ENCODE measurements around the gene YARS1. TPM values are rescaled to one million over a fixed set of nuclear protein-coding genes. Genes with fewer than 3 reads are reported as not detected.

Gene YARS1
- total RNA-seq, 1 donor from 2014 or later, result 219 TPM

DNA sequence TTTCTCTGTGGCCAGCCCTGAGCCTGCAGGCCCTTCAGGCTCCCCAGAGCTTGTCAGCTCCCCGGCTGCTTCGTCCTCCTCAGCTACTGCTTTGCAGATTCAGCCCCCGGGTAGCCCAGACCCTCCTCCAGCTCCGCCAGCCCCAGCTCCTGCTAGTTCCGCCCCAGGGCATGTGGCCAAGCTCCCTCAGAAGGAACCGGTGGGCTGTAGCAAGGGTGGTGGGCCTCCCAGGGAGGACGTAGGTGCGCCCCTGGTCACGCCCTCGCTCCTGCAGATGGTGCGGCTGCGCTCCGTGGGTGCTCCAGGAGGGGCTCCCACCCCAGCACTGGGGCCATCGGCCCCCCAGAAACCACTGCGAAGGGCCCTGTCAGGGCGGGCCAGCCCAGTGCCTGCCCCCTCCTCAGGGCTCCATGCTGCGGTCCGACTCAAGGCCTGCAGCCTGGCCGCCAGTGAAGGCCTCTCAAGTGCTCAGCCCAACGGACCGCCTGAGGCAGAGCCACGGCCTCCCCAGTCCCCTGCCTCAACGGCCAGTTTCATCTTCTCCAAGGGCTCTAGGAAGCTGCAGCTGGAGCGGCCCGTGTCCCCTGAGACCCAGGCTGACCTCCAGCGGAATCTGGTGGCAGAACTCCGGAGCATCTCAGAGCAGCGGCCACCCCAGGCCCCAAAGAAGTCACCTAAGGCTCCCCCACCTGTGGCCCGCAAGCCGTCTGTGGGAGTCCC lies 45.4 kb downstream of the YARS1 start:
- no peak overlapping the region for H3K27ac Mint-ChIP-seq (ENCODE audit: unreplicated experiment)

GRCh38 chr1:32770741-32771548 lies 46.2 kb downstream of the YARS1 start:
- H3K9me3 Mint-ChIP-seq (ENCODE audit: unreplicated experiment), result no peaks in the 10 kb centered on the region
- peak overlapping the region; percentile 41 for H3K27ac Mint-ChIP-seq (ENCODE audit: unreplicated experiment)
- H3K4me3 Mint-ChIP-seq (ENCODE audit: unreplicated experiment), result no peak overlapping the region
- FAIRE-seq (no peak), DNase-seq (ENCODE audit: low read depth) (no peak)
- H2AFZ ChIP-seq (ENCODE audit: low read depth, low read length), result no peak overlapping the region
- peaks cover 13% of the 10 kb centered on the region for H3K36me3 ChIP-seq (ENCODE audit: insufficient read depth, low read length)
- no peaks in the 10 kb centered on the region for H3K27me3 ChIP-seq (ENCODE audit: insufficient read depth, low read length)
- H3K4me2 ChIP-seq (ENCODE audit: low read length), result no peak overlapping the region
- H3K4me1 Mint-ChIP-seq (ENCODE audit: low read depth, unreplicated experiment), result peaks cover 56% of the 10 kb centered on the region
- H3K27ac ChIP-seq (ENCODE audit: low read depth, low read length), result no peak overlapping the region
- no peaks in the 10 kb centered on the region for H3K9me3 ChIP-seq (ENCODE audit: insufficient read depth, low read depth, low read length)
- H3K9ac ChIP-seq (ENCODE audit: low read length), result no peak overlapping the region
- H3K4me3 ChIP-seq (ENCODE audit: insufficient read depth, low read depth, low read length), result no peak overlapping the region
- peaks cover 39% of the 10 kb centered on the region for H4K20me1 ChIP-seq (ENCODE audit: insufficient read depth, low read length)
- TF ChIP-seq EZH2 (IDR thresholded peaks at IDR 0.05; ENCODE audit: insufficient read depth, low read length), result no peak
- TF ChIP-seq, protein P1, sequence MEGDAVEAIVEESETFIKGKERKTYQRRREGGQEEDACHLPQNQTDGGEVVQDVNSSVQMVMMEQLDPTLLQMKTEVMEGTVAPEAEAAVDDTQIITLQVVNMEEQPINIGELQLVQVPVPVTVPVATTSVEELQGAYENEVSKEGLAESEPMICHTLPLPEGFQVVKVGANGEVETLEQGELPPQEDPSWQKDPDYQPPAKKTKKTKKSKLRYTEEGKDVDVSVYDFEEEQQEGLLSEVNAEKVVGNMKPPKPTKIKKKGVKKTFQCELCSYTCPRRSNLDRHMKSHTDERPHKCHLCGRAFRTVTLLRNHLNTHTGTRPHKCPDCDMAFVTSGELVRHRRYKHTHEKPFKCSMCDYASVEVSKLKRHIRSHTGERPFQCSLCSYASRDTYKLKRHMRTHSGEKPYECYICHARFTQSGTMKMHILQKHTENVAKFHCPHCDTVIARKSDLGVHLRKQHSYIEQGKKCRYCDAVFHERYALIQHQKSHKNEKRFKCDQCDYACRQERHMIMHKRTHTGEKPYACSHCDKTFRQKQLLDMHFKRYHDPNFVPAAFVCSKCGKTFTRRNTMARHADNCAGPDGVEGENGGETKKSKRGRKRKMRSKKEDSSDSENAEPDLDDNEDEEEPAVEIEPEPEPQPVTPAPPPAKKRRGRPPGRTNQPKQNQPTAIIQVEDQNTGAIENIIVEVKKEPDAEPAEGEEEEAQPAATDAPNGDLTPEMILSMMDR (IDR thresholded peaks at IDR 0.05; ENCODE audit: insufficient read depth, low read depth, low read length), result no peak
- no peaks in the 10 kb centered on the region for H3K27me3 Mint-ChIP-seq (ENCODE audit: low read depth, unreplicated experiment)
- H3K4me1 ChIP-seq (ENCODE audit: insufficient read depth, low read length), result peaks cover 29% of the 10 kb centered on the region
- H3K36me3 Mint-ChIP-seq (ENCODE audit: low read depth, unreplicated experiment), result peaks cover 18% of the 10 kb centered on the region
- H3K79me2 ChIP-seq (ENCODE audit: insufficient read depth, low read length), result peaks cover 14% of the 10 kb centered on the region

More for the DNA sequence above, 45.4 kb downstream of the YARS1 start:
- Histone ChIP-seq H3K36me3 (ENCODE audit: insufficient read depth, low read length) (peaks cover 13% of the 10 kb centered on the region), H3K9me3 (ENCODE audit: insufficient read depth, low read depth, low read length) (no peaks in the 10 kb centered on the region), H3K4me1 (ENCODE audit: insufficient read depth, low read length) (peaks cover 30% of the 10 kb centered on the region), H3K4me2 (ENCODE audit: low read length) (no peak overlapping the region), H2AFZ (ENCODE audit: low read depth, low read length) (no peak overlapping the region), H3K27ac (ENCODE audit: low read depth, low read length) (no peak overlapping the region), H3K4me3 (ENCODE audit: insufficient read depth, low read depth, low read length) (no peak overlapping the region), H3K27me3 (ENCODE audit: insufficient read depth, low read length) (no peaks in the 10 kb centered on the region), H3K79me2 (ENCODE audit: insufficient read depth, low read length) (peaks cover 7% of the 10 kb centered on the region), H4K20me1 (ENCODE audit: insufficient read depth, low read length) (peaks cover 34% of the 10 kb centered on the region), H3K9ac (ENCODE audit: low read length) (no peak overlapping the region)
- H3K27me3 Mint-ChIP-seq (ENCODE audit: low read depth, unreplicated experiment), result no peaks in the 10 kb centered on the region
- no peak overlapping the region for H3K4me3 Mint-ChIP-seq (ENCODE audit: unreplicated experiment)
- TF ChIP-seq, protein P1 (IDR thresholded peaks at IDR 0.05; ENCODE audit: insufficient read depth, low read depth, low read length), result no peak
- no peak for TF ChIP-seq EZH2 (IDR thresholded peaks at IDR 0.05; ENCODE audit: insufficient read depth, low read length)
- H3K36me3 Mint-ChIP-seq (ENCODE audit: low read depth, unreplicated experiment), result peaks cover 19% of the 10 kb centered on the region
- peaks cover 48% of the 10 kb centered on the region for H3K4me1 Mint-ChIP-seq (ENCODE audit: low read depth, unreplicated experiment)
- FAIRE-seq, result no peak
- H3K9me3 Mint-ChIP-seq (ENCODE audit: unreplicated experiment), result no peaks in the 10 kb centered on the region
- no peak for DNase-seq (ENCODE audit: low read depth)

All from astrocyte (in vitro differentiated cells and primary cell).